ENCODE results near the gene APEX2.
"Not testable (repeated sequence)": the region's sequence is repeated elsewhere in the genome, so short reads cannot be mapped to it uniquely, and the experiment has no call there.

APEX2 gene

DNA sequence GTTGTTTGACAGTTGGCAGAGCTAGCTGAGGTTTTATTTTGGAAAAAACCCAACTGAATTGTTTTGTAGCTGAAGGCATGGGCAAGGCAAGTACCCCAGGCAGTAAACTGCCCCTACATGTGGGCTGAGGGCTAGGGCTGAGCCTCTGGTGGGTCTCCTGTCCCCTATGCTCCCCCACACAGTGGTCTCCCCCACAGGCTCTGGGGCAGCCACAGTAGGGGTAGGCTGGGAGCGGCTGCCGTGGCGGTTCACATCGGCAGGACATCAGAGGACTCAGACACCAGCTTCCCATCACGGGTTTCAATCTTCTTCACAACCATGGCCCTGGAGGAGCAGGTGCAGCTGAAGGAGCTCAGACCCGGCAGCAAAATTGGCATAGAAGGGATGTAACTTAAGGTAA, 41.4 kb downstream of the APEX2 start:
- no peak overlapping the region for H3K9ac ChIP-seq (ENCODE audit: low read depth, low read length)

DNA sequence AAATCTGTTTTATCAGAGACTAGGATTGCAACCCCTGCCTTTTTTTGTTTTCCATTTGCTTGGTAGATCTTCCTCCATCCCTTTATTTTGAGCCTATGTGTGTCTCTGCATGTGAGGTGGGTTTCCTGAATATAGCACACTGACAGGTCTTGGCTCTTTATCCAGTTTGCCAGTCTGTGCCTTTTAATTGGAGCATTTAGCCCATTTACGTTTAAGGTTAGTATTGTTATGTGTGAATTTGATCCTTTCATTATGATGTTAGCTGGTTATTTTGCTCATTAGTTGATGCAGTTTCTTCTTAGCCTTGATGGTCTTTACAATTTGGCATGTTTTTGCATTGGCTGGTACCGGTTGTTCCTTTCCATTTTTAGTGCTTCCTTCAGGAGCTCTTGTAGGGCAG, 50.4 kb downstream of the APEX2 start:
- H3K27ac ChIP-seq (ENCODE audit: low read length); H3K79me2 ChIP-seq (ENCODE audit: insufficient read depth, low read length); H3K27me3 ChIP-seq (ENCODE audit: insufficient read depth, low read length, poor library complexity); H3K4me3 ChIP-seq (ENCODE audit: low read depth in 1 of 2, low read length in 2 of 2); H3K4me2 ChIP-seq (ENCODE audit: insufficient read depth, low read length); H3K4me1 ChIP-seq (ENCODE audit: insufficient read depth, low read length); H3K36me3 ChIP-seq (ENCODE audit: insufficient read depth, low read length); H2AFZ ChIP-seq (ENCODE audit: low read depth, low read length); H4K20me1 ChIP-seq (ENCODE audit: insufficient read depth, low read length); ATAC-seq (ENCODE audit: insufficient read depth, low read depth); H3K9me3 ChIP-seq (ENCODE audit: insufficient read depth, low read length, severe bottlenecking); DNase-seq; H3K9ac ChIP-seq (ENCODE audit: low read depth, low read length): not testable (repeated sequence)

More for the DNA sequence above, 41.4 kb downstream of the APEX2 start:
- ATAC-seq (ENCODE audit: insufficient read depth, low read depth) (no peak), DNase-seq (no peak)
- Histone ChIP-seq H3K36me3 (ENCODE audit: insufficient read depth, low read length) (no peaks in the 10 kb centered on the region), H3K27me3 (ENCODE audit: insufficient read depth, low read length, poor library complexity) (no peaks in the 10 kb centered on the region), H3K4me3 (ENCODE audit: low read depth in 1 of 2, low read length in 2 of 2) (no peak overlapping the region), H2AFZ (ENCODE audit: low read depth, low read length) (no peak overlapping the region), H3K9me3 (ENCODE audit: insufficient read depth, low read length, severe bottlenecking) (no peaks in the 10 kb centered on the region), H3K4me1 (ENCODE audit: insufficient read depth, low read length) (no peaks in the 10 kb centered on the region), H3K79me2 (ENCODE audit: insufficient read depth, low read length) (no peaks in the 10 kb centered on the region), H3K27ac (ENCODE audit: low read length) (no peak overlapping the region), H3K4me2 (ENCODE audit: insufficient read depth, low read length) (no peak overlapping the region), H4K20me1 (ENCODE audit: insufficient read depth, low read length) (no peaks in the 10 kb centered on the region)
- TF ChIP-seq EZH2 (IDR thresholded peaks at IDR 0.05; ENCODE audit: borderline replicate concordance, low read depth, low read length, severe bottlenecking) = no peak
- TF ChIP-seq, protein P1, sequence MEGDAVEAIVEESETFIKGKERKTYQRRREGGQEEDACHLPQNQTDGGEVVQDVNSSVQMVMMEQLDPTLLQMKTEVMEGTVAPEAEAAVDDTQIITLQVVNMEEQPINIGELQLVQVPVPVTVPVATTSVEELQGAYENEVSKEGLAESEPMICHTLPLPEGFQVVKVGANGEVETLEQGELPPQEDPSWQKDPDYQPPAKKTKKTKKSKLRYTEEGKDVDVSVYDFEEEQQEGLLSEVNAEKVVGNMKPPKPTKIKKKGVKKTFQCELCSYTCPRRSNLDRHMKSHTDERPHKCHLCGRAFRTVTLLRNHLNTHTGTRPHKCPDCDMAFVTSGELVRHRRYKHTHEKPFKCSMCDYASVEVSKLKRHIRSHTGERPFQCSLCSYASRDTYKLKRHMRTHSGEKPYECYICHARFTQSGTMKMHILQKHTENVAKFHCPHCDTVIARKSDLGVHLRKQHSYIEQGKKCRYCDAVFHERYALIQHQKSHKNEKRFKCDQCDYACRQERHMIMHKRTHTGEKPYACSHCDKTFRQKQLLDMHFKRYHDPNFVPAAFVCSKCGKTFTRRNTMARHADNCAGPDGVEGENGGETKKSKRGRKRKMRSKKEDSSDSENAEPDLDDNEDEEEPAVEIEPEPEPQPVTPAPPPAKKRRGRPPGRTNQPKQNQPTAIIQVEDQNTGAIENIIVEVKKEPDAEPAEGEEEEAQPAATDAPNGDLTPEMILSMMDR (IDR thresholded peaks at IDR 0.05; ENCODE audit: borderline replicate concordance, extremely low read depth, low read length, poor library complexity, severe bottlenecking) = no peak

DNA sequence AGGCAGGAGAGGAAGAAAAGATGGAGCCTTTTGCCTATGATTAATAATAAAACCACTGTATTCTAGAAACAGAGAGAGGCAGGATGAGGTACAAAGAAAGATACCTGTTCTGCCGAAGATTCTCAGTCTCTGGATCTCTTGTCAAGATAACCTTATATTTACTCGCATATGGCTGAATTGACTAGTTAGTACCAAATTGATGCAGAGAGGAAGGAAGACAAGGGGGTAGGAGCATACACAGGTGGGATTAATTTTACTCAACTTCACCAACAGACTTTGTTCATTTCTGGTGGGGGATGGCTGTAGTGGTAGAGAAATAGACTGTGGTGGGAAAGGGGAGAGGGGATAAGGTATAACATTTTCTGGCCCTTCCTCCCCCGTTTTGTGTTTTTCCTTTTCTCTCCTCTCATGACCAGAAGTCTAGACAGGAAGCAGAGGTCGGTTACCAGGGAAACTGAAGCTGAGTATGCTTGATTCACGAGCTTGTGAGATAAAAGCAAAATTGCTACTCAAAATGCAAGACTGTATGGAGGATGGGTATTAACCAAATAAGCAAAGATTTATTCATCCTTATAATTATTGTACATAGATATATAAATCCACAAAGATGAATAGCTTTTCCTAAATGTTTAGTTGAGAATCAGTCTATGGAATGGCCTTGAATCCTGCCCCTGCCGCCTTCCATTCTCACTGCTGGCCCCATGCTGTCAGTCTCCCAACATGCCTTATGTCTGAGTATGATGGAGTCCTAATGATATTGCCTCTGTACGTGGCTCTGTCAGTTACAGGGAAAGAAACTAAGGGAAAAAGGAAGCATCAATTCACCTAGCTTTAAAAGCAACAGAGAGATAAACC, 56.9 kb downstream of the APEX2 start:
- TF ChIP-seq EZH2 (IDR thresholded peaks at IDR 0.05; ENCODE audit: borderline replicate concordance, low read depth, low read length, severe bottlenecking) = no peak
- TF ChIP-seq, protein P1 (IDR thresholded peaks at IDR 0.05; ENCODE audit: borderline replicate concordance, extremely low read depth, low read length, poor library complexity, severe bottlenecking) = no peak
- peak; percentile 7 for DNase-seq

DNA sequence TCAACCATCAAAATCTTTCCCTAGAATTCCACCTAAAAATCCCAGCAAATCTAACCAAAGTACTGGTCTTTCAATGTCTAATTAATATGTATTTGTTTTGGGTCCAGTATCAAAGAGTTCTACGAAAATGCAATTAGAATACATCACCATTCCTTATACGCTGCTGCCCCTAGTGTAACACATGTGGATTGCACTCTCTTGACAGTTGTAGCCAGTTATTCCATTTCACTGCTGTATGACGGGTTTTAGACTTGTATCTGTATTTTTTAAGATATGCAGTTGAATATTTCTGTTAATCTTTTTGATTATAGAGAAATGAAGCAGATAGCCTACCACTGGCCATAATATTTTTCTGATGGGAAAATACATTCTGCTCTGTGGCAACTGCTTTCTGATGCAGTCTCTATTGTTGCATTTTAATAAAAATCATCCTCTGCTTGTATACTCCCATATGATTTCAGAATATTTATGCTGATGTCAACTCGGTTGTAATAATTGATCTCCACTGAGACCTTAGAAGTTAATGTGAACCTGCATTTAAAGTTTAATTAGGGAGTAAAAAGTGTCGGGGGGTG, 57.6 kb downstream of the APEX2 start:
- no peak overlapping the region for H3K27ac ChIP-seq (ENCODE audit: low read length)
- H3K4me1 ChIP-seq (ENCODE audit: insufficient read depth, low read length) = peaks cover 7% of the 10 kb centered on the region; the same call in 1 of the 2 replicates
- DNase-seq (peak; percentile 36), ATAC-seq (ENCODE audit: insufficient read depth, low read depth) (peak; percentile 70)
- H3K4me2 ChIP-seq (ENCODE audit: insufficient read depth, low read length) = no peak overlapping the region; the same call in 1 of the 2 replicates
- H3K27me3 ChIP-seq (ENCODE audit: insufficient read depth, low read length, poor library complexity) = no peaks in the 10 kb centered on the region
- H4K20me1 ChIP-seq (ENCODE audit: insufficient read depth, low read length) = no peaks in the 10 kb centered on the region
- TF ChIP-seq EZH2 (IDR thresholded peaks at IDR 0.05; ENCODE audit: borderline replicate concordance, low read depth, low read length, severe bottlenecking) = no peak
- TF ChIP-seq, protein P1 (IDR thresholded peaks at IDR 0.05; ENCODE audit: borderline replicate concordance, extremely low read depth, low read length, poor library complexity, severe bottlenecking) = peak; percentile 81
- no peaks in the 10 kb centered on the region for H3K79me2 ChIP-seq (ENCODE audit: insufficient read depth, low read length)
- no peak overlapping the region for H3K9ac ChIP-seq (ENCODE audit: low read depth, low read length)
- no peaks in the 10 kb centered on the region for H3K36me3 ChIP-seq (ENCODE audit: insufficient read depth, low read length)
- no peak overlapping the region for H2AFZ ChIP-seq (ENCODE audit: low read depth, low read length)
- no peaks in the 10 kb centered on the region for H3K9me3 ChIP-seq (ENCODE audit: insufficient read depth, low read length, severe bottlenecking)
- no peak overlapping the region for H3K4me3 ChIP-seq (ENCODE audit: low read depth in 1 of 2, low read length in 2 of 2)

More for the DNA sequence above, 56.9 kb downstream of the APEX2 start:
- Histone ChIP-seq H4K20me1 (ENCODE audit: insufficient read depth, low read length) (no peaks in the 10 kb centered on the region), H2AFZ (ENCODE audit: low read depth, low read length) (0 out of 2 replicates have a peak overlapping the region, but pooled peaks have one; percentile 33), H3K9ac (ENCODE audit: low read depth, low read length) (no peak overlapping the region), H3K36me3 (ENCODE audit: insufficient read depth, low read length) (no peaks in the 10 kb centered on the region), H3K4me3 (ENCODE audit: low read depth in 1 of 2, low read length in 2 of 2) (no peak overlapping the region), H3K4me1 (ENCODE audit: insufficient read depth, low read length) (peaks cover 7% of the 10 kb centered on the region; the same call in 1 of the 2 replicates), H3K4me2 (ENCODE audit: insufficient read depth, low read length) (no peak overlapping the region; the same call in 1 of the 2 replicates), H3K9me3 (ENCODE audit: insufficient read depth, low read length, severe bottlenecking) (no peaks in the 10 kb centered on the region), H3K79me2 (ENCODE audit: insufficient read depth, low read length) (no peaks in the 10 kb centered on the region), H3K27ac (ENCODE audit: low read length) (no peak overlapping the region), H3K27me3 (ENCODE audit: insufficient read depth, low read length, poor library complexity) (no peaks in the 10 kb centered on the region)
- ATAC-seq (ENCODE audit: insufficient read depth, low read depth) = peak; percentile 57; the same call in 2 of the 3 replicates

All from DND-41 (cell line).